ENCODE measurements around the gene EFCAB6. TPM values are rescaled to one million over a fixed set of nuclear protein-coding genes. Genes with fewer than 3 reads are reported as not detected.

Gene EFCAB6
- total and polyA plus RNA-seq, 9 of the 15 experiments (the other 6 are each of a cell fraction or from before 2014, with no cell fraction given) = 0.06 TPM; not detected in 8

DNA sequence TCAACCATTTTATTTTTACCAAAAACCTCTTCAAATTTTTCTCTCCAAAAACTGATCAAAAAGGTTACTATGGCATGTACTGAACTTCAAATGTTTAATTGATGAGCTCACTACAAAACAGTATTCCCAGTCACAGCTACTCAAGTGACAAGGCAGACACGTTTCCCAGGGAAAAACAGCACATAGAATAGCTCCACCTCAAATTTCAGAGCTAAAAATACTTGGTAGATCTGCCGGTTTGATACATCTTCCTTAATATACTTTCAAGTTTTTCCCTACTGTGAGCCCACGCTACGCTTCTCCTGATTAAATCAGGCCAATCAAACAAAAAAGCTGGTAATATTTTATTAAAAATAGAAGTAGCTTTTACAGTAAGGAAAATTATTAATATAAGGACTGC lies 100.4 kb downstream of the EFCAB6 start:
- no peak overlapping the region for H2AFZ ChIP-seq (ENCODE audit: low read depth, low read length)
- H3K27ac ChIP-seq (ENCODE audit: extremely low read depth, low read depth, low read length) = no peak overlapping the region
- no peaks in the 10 kb centered on the region for H3K9me3 ChIP-seq (replicated peaks; ENCODE audit: control insufficient read depth, insufficient read depth, low read depth, low read length)
- no peaks in the 10 kb centered on the region for H3K9me1 ChIP-seq (ENCODE audit: control insufficient read depth, insufficient read depth, low read length)
- intact Hi-C loops (cut with micrococcal nuclease) (no loop called here), in situ Hi-C loops (cut with MboI) (no loop called here)
- no peaks in the 10 kb centered on the region for H3K27me3 ChIP-seq (ENCODE audit: control insufficient read depth in 2 of 2, insufficient read depth in 2 of 2, low read length in 2 of 2)
- CTCF ChIA-PET (ENCODE audit: low intra/inter-chr PET ratio) = no interaction called here
- WGBS (ENCODE audit: insufficient coverage, low coverage, missing lambda C conversion rate) = 0% methylated on average over 4 of the region's 4 CpGs
- TF ChIP-seq, protein P1, sequence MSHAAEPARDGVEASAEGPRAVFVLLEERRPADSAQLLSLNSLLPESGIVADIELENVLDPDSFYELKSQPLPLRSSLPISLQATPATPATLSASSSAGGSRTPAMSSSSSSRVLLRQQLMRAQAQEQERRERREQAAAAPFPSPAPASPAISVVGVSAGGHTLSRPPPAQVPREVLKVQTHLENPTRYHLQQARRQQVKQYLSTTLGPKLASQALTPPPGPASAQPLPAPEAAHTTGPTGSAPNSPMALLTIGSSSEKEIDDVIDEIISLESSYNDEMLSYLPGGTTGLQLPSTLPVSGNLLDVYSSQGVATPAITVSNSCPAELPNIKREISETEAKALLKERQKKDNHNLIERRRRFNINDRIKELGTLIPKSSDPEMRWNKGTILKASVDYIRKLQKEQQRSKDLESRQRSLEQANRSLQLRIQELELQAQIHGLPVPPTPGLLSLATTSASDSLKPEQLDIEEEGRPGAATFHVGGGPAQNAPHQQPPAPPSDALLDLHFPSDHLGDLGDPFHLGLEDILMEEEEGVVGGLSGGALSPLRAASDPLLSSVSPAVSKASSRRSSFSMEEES (CRISPR knock-in tag; IDR thresholded peaks at IDR 0.05) = no peak
- TF ChIP-seq POLR2B (IDR thresholded peaks at IDR 0.05; ENCODE audit: low read depth, partially characterized antibody) (no peak), ZNF444 (CRISPR knock-in tag; IDR thresholded peaks at IDR 0.05) (no peak), KLF16 (IDR thresholded peaks at IDR 0.05) (no peak), SMAD2 (IDR thresholded peaks at IDR 0.05; ENCODE audit: low read depth, low read length) (no peak), SMAD1 (IDR thresholded peaks at IDR 0.05; ENCODE audit: low read depth, low read length, partially characterized antibody) (no peak), ESRRB (CRISPR knock-in tag; IDR thresholded peaks at IDR 0.05; ENCODE audit: borderline replicate concordance) (no peak), FOXP1 (CRISPR knock-in tag; IDR thresholded peaks at IDR 0.05) (no peak), SIRT6 (IDR thresholded peaks at IDR 0.05; ENCODE audit: low read depth, low read length) (no peak), KHSRP (IDR thresholded peaks at IDR 0.05) (no peak), CHCHD3 (CRISPR knock-in tag; IDR thresholded peaks at IDR 0.05) (no peak), ETV5 (CRISPR knock-in tag; IDR thresholded peaks at IDR 0.05; ENCODE audit: low read depth) (no peak), CREM (IDR thresholded peaks at IDR 0.05; ENCODE audit: low read depth) (no peak)
- TF ChIP-seq, protein P2, sequence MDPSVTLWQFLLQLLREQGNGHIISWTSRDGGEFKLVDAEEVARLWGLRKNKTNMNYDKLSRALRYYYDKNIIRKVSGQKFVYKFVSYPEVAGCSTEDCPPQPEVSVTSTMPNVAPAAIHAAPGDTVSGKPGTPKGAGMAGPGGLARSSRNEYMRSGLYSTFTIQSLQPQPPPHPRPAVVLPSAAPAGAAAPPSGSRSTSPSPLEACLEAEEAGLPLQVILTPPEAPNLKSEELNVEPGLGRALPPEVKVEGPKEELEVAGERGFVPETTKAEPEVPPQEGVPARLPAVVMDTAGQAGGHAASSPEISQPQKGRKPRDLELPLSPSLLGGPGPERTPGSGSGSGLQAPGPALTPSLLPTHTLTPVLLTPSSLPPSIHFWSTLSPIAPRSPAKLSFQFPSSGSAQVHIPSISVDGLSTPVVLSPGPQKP (CRISPR knock-in tag; IDR thresholded peaks at IDR 0.05) = no peak
- H3K4me1 ChIP-seq (replicated peaks in 1 of 2; ENCODE audit: control insufficient read depth in 2 of 2, insufficient read depth in 2 of 2, low read length in 2 of 2) = no peaks in the 10 kb centered on the region
- no TSS peak for BruUV-seq (replicated peaks)
- no peak overlapping the region for H3K9ac ChIP-seq (ENCODE audit: insufficient read depth in 1 of 2, low read depth in 2 of 2, low read length in 2 of 2)
- no peak overlapping the region for H3K4me3 ChIP-seq
- H3K36me3 ChIP-seq (ENCODE audit: control insufficient read depth, insufficient read depth, low read length) = no peaks in the 10 kb centered on the region
- H3K4me2 ChIP-seq (ENCODE audit: insufficient read depth, low read length) = no peak overlapping the region
- no peaks in the 10 kb centered on the region for H4K20me1 ChIP-seq (replicated peaks; ENCODE audit: control insufficient read depth, insufficient read depth, low read length)
- no peaks in the 10 kb centered on the region for H3K79me2 ChIP-seq (ENCODE audit: control insufficient read depth, insufficient read depth, low read length)
- DNase-seq (ENCODE audit: extremely low read depth in 1 of 4, low spot score in 3 of 4) (no peak), ATAC-seq (no peak), FAIRE-seq (no peak)
- POLR2A ChIA-PET = interaction anchor here (1.0 kb wide), 1 partner anchor 22 kb away, joined by 3 read pairs; no protein-coding TSS in a partner anchor

Measured in K562 (cell line).